ACC112 (cell line): Measurements from ENCODE around the gene ADAMTS16.

Experiments
- H2AFZ ChIP-seq: fragments of 200-600 bp; sonication (generic); one replicate; pipeline ENCODE4 v1.6.0; 2017; ENCODE audit warnings: antibody characterized with exemption, low read length; ENCODE audit not compliant: unreplicated experiment
- H3K27ac ChIP-seq: fragments of 200-600 bp; sonication (generic); 2 replicates; pipeline ENCODE4 v1.5.1; 2014; ENCODE audit warnings: low read depth, mild to moderate bottlenecking, antibody characterized with exemption, low read length, moderate library complexity
- H3K27me3 ChIP-seq: fragments of 200-600 bp; sonication (generic); 2 replicates; pipeline ENCODE4 v1.6.1; 2014; ENCODE audit warnings: mild to moderate bottlenecking, antibody characterized with exemption, low read length, moderate library complexity, mixed read lengths; ENCODE audit not compliant: insufficient read depth
- H3K36me3 ChIP-seq: fragments of 200-600 bp; sonication (generic); 2 replicates; pipeline ENCODE4 v1.6.1; 2016; ENCODE audit warnings: mild to moderate bottlenecking, antibody characterized with exemption, low read length, moderate library complexity, mixed read lengths; ENCODE audit not compliant: insufficient read depth
- H3K4me1 ChIP-seq: fragments of 200-600 bp; sonication (generic); one replicate; pipeline ENCODE4 v1.6.1; 2016; ENCODE audit warnings: low read length, mixed read lengths; ENCODE audit not compliant: insufficient read depth, unreplicated experiment, control insufficient read depth
- H3K4me3 ChIP-seq: fragments of 200-600 bp; sonication (generic); 2 replicates; pipeline ENCODE4 v1.5.1; 2014; ENCODE audit warnings: mild to moderate bottlenecking, low read depth, low read length
- H3K79me2 ChIP-seq: fragments of 200-600 bp; sonication (generic); one replicate; pipeline ENCODE4 v1.6.0; 2016; ENCODE audit warnings: low read length; ENCODE audit not compliant: control insufficient read depth, unreplicated experiment, insufficient read depth

ADAMTS16 gene

GRCh38 chr5:5344051-5344571 is 204.0 kb downstream of the ADAMTS16 start:
- no peak overlapping the region for H2AFZ ChIP-seq
- no peaks in the 10 kb centered on the region for H3K79me2 ChIP-seq
- H3K36me3 ChIP-seq = no peaks in the 10 kb centered on the region
- H3K27me3 ChIP-seq = no peaks in the 10 kb centered on the region
- peaks cover 16% of the 10 kb centered on the region for H3K4me1 ChIP-seq
- no peak overlapping the region for H3K4me3 ChIP-seq
- H3K27ac ChIP-seq = no peak overlapping the region

- Histone ChIP-seq H3K27ac (no peak overlapping the region), H3K4me1 (peaks cover 15% of the 10 kb centered on the region)
These were observed 204.5 kb downstream of the ADAMTS16 start for GRCh38 chr5:5344606-5345005.

GRCh38 chr5:5347442-5347841 is 207.3 kb downstream of the ADAMTS16 start:
- Histone ChIP-seq H3K4me1 (peaks cover 6% of the 10 kb centered on the region), H3K36me3 (no peaks in the 10 kb centered on the region), H3K27me3 (no peaks in the 10 kb centered on the region), H3K79me2 (no peaks in the 10 kb centered on the region), H3K27ac (no peak overlapping the region), H3K4me3 (no peak overlapping the region), H2AFZ (no peak overlapping the region)

More at GRCh38 chr5:5344606-5345005, 204.5 kb downstream of the ADAMTS16 start:
- Histone ChIP-seq H2AFZ (no peak overlapping the region), H3K4me3 (no peak overlapping the region), H3K36me3 (no peaks in the 10 kb centered on the region), H3K27me3 (no peaks in the 10 kb centered on the region), H3K79me2 (no peaks in the 10 kb centered on the region)

- H3K4me1 ChIP-seq = peaks cover 5% of the 10 kb centered on the region
- no peaks in the 10 kb centered on the region for H3K36me3 ChIP-seq
- no peaks in the 10 kb centered on the region for H3K27me3 ChIP-seq
- no peak overlapping the region for H3K27ac ChIP-seq
- H2AFZ ChIP-seq = no peak overlapping the region
- H3K79me2 ChIP-seq = no peaks in the 10 kb centered on the region
- H3K4me3 ChIP-seq = no peak overlapping the region
These were observed 208.0 kb downstream of the ADAMTS16 start for GRCh38 chr5:5348135-5348534.

- Histone ChIP-seq H3K4me3 (no peak overlapping the region), H3K79me2 (no peaks in the 10 kb centered on the region), H3K4me1 (peaks cover 5% of the 10 kb centered on the region), H2AFZ (no peak overlapping the region), H3K36me3 (no peaks in the 10 kb centered on the region), H3K27ac (no peak overlapping the region), H3K27me3 (no peaks in the 10 kb centered on the region)
These were observed 208.4 kb downstream of the ADAMTS16 start for GRCh38 chr5:5348576-5348975.

GRCh38 chr5:5350101-5350500 is 210.0 kb downstream of the ADAMTS16 start:
- Histone ChIP-seq H3K4me1 (peaks cover 5% of the 10 kb centered on the region), H3K27ac (no peak overlapping the region), H3K36me3 (no peaks in the 10 kb centered on the region), H2AFZ (no peak overlapping the region), H3K4me3 (no peak overlapping the region), H3K79me2 (no peaks in the 10 kb centered on the region), H3K27me3 (no peaks in the 10 kb centered on the region)

GRCh38 chr5:5351288-5351979 is 211.3 kb downstream of the ADAMTS16 start:
- H3K4me3 ChIP-seq = no peak overlapping the region
- H3K4me1 ChIP-seq = peaks cover 5% of the 10 kb centered on the region
- H3K36me3 ChIP-seq = no peaks in the 10 kb centered on the region
- no peak overlapping the region for H2AFZ ChIP-seq
- no peaks in the 10 kb centered on the region for H3K27me3 ChIP-seq
- no peaks in the 10 kb centered on the region for H3K79me2 ChIP-seq
- no peak overlapping the region for H3K27ac ChIP-seq

- peaks cover 5% of the 10 kb centered on the region for H3K4me1 ChIP-seq
- no peaks in the 10 kb centered on the region for H3K36me3 ChIP-seq
- H3K27ac ChIP-seq = no peak overlapping the region
- no peaks in the 10 kb centered on the region for H3K79me2 ChIP-seq
- no peak overlapping the region for H3K4me3 ChIP-seq
- H3K27me3 ChIP-seq = no peaks in the 10 kb centered on the region
- no peak overlapping the region for H2AFZ ChIP-seq
These were observed 212.5 kb downstream of the ADAMTS16 start for GRCh38 chr5:5352675-5353074.

GRCh38 chr5:5353681-5354080 is 213.6 kb downstream of the ADAMTS16 start:
- Histone ChIP-seq H2AFZ (no peak overlapping the region), H3K4me1 (peaks cover 5% of the 10 kb centered on the region), H3K27ac (no peak overlapping the region), H3K79me2 (no peaks in the 10 kb centered on the region), H3K36me3 (no peaks in the 10 kb centered on the region), H3K4me3 (no peak overlapping the region), H3K27me3 (no peaks in the 10 kb centered on the region)

GRCh38 chr5:5356765-5357164 is 216.6 kb downstream of the ADAMTS16 start:
- Histone ChIP-seq H3K36me3 (no peaks in the 10 kb centered on the region), H3K27me3 (no peaks in the 10 kb centered on the region), H3K4me3 (no peak overlapping the region), H3K27ac (no peak overlapping the region), H2AFZ (no peak overlapping the region), H3K4me1 (no peaks in the 10 kb centered on the region), H3K79me2 (no peaks in the 10 kb centered on the region)

- Histone ChIP-seq H3K79me2 (no peaks in the 10 kb centered on the region), H2AFZ (no peak overlapping the region), H3K36me3 (no peaks in the 10 kb centered on the region), H3K27ac (no peak overlapping the region), H3K27me3 (no peaks in the 10 kb centered on the region), H3K4me3 (no peak overlapping the region), H3K4me1 (no peaks in the 10 kb centered on the region)
These were observed 219.5 kb downstream of the ADAMTS16 start for GRCh38 chr5:5359618-5360017.
